GM12892 (cell line): ENCODE results near the gene LHFPL2.

Experiments used
- DNase-seq: peaks from one replicate; pipeline ENCODE4 v3.0.0; 2011; ENCODE audit not compliant: insufficient read length
- FAIRE-seq: peaks from 2 replicates; lab custom pipeline; 2011; peaks lifted over from hg19 to GRCh38; lab: Jason Lieb, UNC
- POLR2A ChIP-seq: IDR thresholded peaks from 2 replicates; pipeline ENCODE4 v1.6.1; 2011; ENCODE audit warnings: low read depth, low read length, control low read depth
- POLR2AphosphoS5 ChIP-seq: IDR thresholded peaks from 2 replicates; pipeline ENCODE4 v1.6.1; 2011; ENCODE audit warnings: low read depth, low read length, control low read depth
- TAF1 ChIP-seq: IDR thresholded peaks from 2 replicates; pipeline ENCODE4 v1.6.1; 2011; ENCODE audit warnings: low read depth, mild to moderate bottlenecking, control low read depth, low read length, borderline replicate concordance

The LHFPL2 gene

DNA sequence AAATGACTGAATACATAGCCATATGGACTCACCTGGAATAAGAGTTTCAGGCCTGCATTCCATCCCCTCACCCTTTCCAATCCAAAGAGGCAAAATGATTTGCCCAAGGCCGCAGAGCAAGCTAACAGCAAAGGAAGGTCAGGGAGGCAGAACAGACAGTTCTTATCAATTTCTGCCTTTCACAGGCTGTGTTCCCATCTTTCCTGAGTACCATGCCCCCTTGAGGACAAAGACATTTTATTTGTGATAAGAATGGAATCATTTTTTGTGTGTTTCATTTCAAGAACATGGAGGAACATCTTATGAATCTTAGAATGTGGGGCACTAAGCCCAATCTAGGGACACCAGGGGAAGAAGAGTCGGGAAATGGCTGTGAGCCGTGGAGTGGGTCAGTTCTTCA, 13.9 kb downstream of the LHFPL2 start:
- TF ChIP-seq POLR2A = no peak
- TF ChIP-seq POLR2AphosphoS5 = no peak
- no peak for TF ChIP-seq TAF1
- DNase-seq = no peak
- no peak for FAIRE-seq

DNA sequence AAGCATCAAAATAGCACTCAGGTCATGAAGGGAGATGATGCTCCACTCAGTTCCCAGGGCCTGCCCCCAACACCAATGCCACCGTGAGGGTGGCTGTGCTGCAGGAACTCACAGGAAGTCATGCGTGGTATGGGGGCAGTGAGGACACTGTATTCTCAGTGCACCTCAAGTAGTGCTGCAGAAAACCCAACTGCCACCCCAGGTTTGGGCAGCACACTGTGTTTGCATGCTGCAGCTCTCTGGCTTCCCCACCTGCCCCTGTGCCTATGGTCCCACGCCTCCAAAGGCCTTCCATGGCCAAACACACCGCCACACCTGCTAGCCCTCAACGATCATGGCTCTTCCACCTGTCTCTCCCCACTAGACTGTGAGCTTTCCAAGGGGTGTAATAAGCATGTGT, 14.3 kb downstream of the LHFPL2 start:
- FAIRE-seq = no peak
- no peak for DNase-seq
- TF ChIP-seq TAF1 = no peak

DNA sequence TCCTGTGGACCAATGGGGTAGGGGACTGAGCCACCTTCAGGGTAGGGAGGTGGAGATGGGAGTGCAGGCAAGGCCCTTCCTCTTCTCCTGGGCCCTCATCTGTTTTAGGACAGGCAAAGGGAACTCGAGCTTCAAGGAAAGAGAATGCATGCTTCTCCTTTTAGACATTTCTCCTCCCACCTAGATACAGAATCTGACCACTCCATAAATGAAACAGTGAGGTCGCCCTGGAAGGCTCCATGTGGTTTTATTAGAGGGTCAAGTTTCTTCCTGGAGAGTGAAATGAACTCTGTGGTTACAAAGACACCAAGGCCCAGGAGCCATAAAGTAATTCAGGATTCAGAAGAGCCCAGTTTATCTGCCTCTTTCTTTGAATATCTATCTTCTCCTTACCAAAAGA, 14.9 kb downstream of the LHFPL2 start:
- DNase-seq = no peak
- FAIRE-seq = no peak
- TF ChIP-seq POLR2A (no peak), TAF1 (no peak), POLR2AphosphoS5 (no peak)

DNA sequence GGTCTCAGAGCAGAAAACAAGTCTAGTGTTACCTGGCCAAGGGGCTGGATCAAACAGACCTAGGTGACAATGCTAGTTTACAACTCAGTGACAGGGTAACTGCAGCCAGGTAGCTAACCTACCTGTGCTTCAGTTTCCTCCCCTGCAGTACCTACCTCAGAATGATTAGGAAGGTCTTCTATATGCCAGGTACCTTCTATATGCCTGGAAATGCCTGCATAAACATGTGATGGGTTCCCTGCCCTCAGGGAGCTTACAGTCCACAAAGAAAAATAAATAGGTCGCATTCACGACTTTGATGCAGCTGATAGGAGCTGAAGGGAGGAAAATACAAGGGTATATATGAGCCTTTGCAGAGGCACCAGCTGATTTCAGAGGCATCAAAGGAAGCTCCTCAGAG, 16.1 kb downstream of the LHFPL2 start:
- TF ChIP-seq POLR2A = no peak
- no peak for TF ChIP-seq POLR2AphosphoS5
- DNase-seq = no peak
- no peak for FAIRE-seq

DNA sequence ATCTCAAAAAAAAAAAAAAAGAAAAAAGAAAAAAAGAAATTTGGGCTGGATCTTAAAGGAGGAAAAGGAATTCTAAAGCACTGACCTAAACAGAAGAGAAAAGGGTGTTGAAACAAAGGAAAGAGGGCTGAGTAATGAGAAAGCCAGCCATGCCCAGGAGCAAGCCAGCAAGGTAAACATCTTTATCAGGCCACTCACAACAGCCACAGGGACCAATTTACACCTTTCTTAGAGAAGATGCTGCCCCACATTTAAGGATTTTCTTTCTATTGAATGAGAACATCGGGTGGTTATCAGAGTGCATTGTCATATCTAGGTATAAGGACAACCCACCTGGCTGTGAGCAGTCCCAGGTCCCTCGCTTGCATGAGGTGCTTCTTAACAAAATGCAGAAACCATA, 16.6 kb downstream of the LHFPL2 start:
- TF ChIP-seq TAF1 (no peak), POLR2AphosphoS5 (no peak), POLR2A (no peak)
- FAIRE-seq = no peak
- DNase-seq = no peak

DNA sequence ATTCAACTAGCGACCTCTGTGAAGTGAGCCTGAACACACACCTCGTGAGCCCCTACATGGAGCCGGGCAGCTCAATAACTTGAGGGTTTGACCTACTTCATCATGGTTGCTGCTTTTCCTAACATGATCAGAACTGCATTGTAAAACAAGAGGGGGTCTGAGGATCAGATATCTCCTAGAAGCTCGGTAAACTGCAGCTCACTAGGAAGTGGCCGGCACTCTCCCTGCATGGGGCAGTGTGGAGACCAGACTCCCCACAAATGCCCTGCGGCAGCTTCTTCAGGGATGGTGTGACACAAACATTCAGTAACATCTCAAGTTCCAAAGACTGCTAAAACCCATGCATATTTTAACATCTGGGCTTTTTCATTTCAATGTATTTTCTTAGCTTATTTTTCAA, 18.5 kb downstream of the LHFPL2 start:
- no peak for DNase-seq
- FAIRE-seq = no peak
- no peak for TF ChIP-seq TAF1
- no peak for TF ChIP-seq POLR2A
- no peak for TF ChIP-seq POLR2AphosphoS5

DNA sequence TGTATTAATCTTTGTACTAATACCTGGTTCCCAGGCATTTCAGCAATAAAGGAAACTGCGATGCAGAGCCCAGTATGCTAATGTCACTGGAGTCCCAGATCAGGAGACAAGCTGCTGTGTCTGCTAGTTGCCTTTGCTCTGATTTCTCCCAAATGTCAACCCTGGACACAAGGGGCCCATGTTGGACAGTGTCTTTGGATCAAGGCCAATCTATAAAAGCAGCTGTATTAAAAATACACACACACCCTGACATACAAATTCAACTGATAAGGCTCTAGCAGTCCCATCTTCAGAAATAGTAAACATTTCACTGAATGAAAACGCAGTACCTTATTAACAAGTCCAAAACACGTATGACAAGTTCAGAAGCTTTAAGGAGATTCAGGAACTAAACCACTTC, 18.9 kb downstream of the LHFPL2 start:
- TF ChIP-seq TAF1 (no peak), POLR2A (no peak), POLR2AphosphoS5 (no peak)
- DNase-seq (no peak), FAIRE-seq (no peak)

DNA sequence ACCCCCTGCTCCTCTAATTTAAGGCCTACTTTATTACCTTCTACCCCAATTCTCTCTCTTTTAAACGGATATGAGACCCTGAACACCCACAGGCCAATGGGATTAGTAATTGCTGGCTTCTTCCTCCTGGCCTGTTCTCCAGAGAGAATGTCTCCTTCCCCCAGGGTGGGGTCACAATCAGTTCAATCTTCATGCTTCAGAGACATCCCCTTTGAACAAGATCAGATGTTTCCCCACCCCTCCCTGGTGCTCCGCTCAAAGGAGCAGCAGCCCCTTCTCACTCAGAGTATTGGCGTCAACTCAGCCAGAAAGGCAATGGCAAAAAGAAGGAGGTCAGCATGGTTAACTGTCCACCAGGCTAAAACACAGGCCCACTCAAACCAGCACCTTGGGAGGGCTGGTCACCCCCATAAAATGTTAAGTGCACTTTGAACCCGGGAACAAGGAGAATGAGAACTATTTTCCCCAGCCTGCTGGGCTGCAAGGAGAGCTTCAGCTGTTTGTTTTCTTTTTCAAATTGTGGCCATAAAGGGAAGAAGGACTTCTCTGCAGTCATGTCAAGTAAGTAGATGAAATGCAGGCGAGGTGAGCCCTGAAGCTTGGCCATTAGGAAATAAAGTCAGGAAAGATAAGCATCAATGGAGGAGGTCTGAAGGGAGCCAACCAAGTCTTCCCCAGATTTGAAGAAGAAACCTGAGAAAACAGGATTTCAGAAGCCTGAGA, 20.1 kb downstream of the LHFPL2 start:
- DNase-seq = no peak
- no peak for FAIRE-seq
- TF ChIP-seq TAF1 (no peak), POLR2A (no peak), POLR2AphosphoS5 (no peak)

DNA sequence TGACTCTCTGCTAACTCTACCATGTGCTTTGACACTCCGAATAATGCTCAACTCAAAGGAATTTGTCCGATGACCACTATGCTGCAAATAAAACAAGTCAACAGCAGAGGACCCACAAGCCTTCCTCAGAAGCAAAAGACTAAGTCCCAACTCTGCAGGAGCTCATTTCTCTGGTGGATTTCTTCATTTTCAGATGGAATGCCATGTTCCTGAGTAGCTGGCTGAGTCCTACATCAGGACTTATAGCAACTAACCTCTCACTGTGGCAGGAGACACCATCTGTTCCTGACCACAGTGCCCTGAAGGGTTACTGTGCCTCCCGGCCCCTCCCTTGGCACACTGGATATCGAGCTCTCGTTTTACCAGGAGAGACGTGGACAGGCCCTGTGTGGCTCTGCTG, 20.8 kb downstream of the LHFPL2 start:
- no peak for FAIRE-seq
- DNase-seq = no peak
- no peak for TF ChIP-seq POLR2A
- TF ChIP-seq TAF1 = no peak
- no peak for TF ChIP-seq POLR2AphosphoS5

DNA sequence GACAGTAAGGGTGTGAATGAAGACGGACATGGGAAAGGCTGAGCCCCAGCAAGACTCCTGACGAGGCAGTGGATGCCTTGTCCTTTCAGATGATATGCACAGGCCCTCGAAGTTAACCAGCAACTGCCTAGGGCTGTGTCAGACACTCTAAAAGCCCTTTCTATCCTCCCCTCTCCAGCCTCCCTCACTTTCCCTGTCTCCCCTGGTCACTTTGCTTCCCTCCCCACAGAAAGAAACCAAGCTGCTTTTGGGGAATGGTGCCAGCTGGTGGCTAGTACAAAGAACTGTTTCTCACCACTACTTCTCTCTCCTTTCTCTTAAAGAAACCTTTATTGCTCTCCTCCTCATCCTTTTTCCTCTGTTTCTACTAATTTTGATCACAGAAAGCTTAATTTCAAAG, 21.4 kb downstream of the LHFPL2 start:
- FAIRE-seq (no peak), DNase-seq (no peak)
- TF ChIP-seq TAF1 (no peak), POLR2AphosphoS5 (no peak), POLR2A (no peak)

DNA sequence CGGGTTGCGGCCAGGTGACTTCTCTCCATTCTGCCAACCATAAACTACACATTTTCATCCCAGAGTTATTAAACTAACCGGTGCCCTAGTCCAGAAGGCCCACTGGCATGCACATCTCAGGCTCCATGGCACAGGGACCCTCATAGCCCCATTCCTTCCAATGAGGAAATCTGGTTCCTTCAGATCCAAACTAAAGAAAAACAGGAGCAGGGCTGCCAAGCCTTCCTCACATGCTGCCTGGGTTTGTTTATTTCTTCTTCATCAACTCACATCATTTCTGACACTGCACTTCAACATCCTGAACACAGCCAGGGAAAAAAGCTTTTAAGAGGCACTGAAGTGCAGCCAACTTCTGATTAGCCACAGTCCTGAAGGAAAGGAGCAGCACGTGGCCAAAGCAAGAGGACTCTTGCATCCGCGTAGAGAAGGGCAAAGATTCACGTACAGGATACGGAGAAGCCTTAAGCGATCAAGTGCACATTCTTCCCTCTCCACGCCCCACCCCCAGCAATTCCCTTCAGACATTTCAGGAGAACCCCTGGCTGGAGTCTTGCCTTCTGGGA, 22.5 kb downstream of the LHFPL2 start:
- TF ChIP-seq TAF1 = no peak
- no peak for TF ChIP-seq POLR2AphosphoS5
- FAIRE-seq (no peak), DNase-seq (no peak)

DNA sequence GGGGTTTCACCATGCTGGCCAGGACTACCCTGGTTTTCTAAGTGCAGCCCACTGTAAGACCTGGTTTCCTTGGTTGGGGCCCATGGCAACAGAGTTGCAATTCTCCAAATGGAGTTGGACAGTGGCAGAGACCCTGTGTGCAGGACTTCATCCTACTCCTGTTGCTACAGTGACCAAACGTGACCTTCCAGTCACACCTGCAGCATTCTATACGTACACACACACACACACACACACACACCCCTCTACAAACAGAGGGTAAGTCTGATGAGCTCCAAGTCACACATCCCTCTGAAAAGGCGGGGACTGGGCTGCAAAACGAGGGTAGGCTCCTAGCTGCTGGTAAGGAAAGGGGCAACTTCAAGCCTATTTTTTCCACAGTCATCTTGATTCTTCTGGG, 23.6 kb downstream of the LHFPL2 start:
- TF ChIP-seq POLR2A (no peak), POLR2AphosphoS5 (no peak)
- no peak for DNase-seq
- FAIRE-seq = no peak

DNA sequence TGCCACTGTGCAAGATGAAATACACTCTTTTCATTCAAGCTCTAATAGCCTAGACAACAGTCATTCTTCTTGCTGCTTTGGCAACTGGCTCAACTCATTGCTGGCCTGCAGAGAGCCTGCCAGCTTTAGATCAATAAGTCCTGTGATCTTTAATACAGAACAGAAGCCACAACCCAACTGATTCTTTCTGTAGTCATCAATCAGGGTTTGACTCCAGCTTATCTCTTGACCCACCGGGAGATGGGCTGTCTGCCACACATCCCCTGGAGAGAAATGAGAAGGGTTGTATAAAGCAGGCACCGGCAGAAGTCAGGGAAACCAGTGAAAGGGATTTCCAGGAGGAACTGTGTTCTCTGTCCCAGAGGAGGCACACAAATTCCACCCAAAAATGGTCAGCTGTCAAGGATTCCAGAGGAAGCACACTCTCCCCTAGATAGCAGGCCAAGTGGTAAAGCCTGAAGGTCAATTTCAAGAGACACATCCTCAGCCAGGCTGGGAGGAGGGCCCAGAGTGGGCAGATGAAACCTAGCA, 24.5 kb downstream of the LHFPL2 start:
- DNase-seq = no peak
- FAIRE-seq = no peak
- TF ChIP-seq TAF1 = no peak
- TF ChIP-seq POLR2A = no peak
- TF ChIP-seq POLR2AphosphoS5 = no peak
